ENCODE measurements around the gene NME7. TPM values are rescaled to one million over a fixed set of nuclear protein-coding genes. Genes with fewer than 3 reads are reported as not detected.

Gene NME7
- total and polyA plus RNA-seq, 2 experiments from 2014 or later, result 39.1 to 48.5 TPM

GRCh38 chr1:169298441-169298840 is 69.2 kb downstream of the NME7 start:
- Histone ChIP-seq H3K4me1 (ENCODE audit: insufficient read depth) (peaks cover 5% of the 10 kb centered on the region), H3K4me2 (no peak overlapping the region), H3F3A (replicated peaks; ENCODE audit: low read depth) (no peaks in the 10 kb centered on the region), H3K9me2 (ENCODE audit: insufficient read depth) (no peaks in the 10 kb centered on the region), H3K4me3 (no peak overlapping the region), H4K20me1 (replicated peaks; ENCODE audit: insufficient read depth) (no peaks in the 10 kb centered on the region), H3K27ac (ENCODE audit: low read depth) (no peak overlapping the region), H3K79me2 (replicated peaks; ENCODE audit: insufficient read depth) (no peaks in the 10 kb centered on the region), H3K27me3 (ENCODE audit: insufficient read depth) (no peaks in the 10 kb centered on the region), H2AFZ (no peak overlapping the region), H3K36me3 (ENCODE audit: insufficient read depth) (no peaks in the 10 kb centered on the region)
- TF ChIP-seq CTCF (conservative IDR thresholded peaks at IDR 0.05; ENCODE audit: low read depth in 2 of 2) (no peak), JUNB (IDR thresholded peaks at IDR 0.05; ENCODE audit: unreplicated experiment) (no peak), ZNF114 (CRISPR knock-in tag; IDR thresholded peaks at IDR 0.05) (no peak), REST (IDR thresholded peaks at IDR 0.05; ENCODE audit: unreplicated experiment) (no peak), ZNF331 (CRISPR knock-in tag; IDR thresholded peaks at IDR 0.05; ENCODE audit: low read depth) (no peak), CREB1 (CRISPR knock-in tag; IDR thresholded peaks at IDR 0.05; ENCODE audit: low read depth) (no peak), NANOG (IDR thresholded peaks at IDR 0.05; ENCODE audit: borderline replicate concordance) (no peak), EZH2 (IDR thresholded peaks at IDR 0.05; ENCODE audit: low read depth, unreplicated experiment) (no peak), POLR2AphosphoS5 (IDR thresholded peaks at IDR 0.05; ENCODE audit: low read depth) (no peak), ETS1 (IDR thresholded peaks at IDR 0.05) (no peak), STAT1 (IDR thresholded peaks at IDR 0.05; ENCODE audit: unreplicated experiment) (no peak), ZNF462 (CRISPR knock-in tag; IDR thresholded peaks at IDR 0.05) (no peak), EZH2phosphoT487 (IDR thresholded peaks at IDR 0.05; ENCODE audit: unreplicated experiment) (no peak)
- Mint-ChIP-seq H3K4me3 (no peak overlapping the region), H3K27ac (no peak overlapping the region), H3K9me3 (no peaks in the 10 kb centered on the region), H3K4me1 (peaks cover 24% of the 10 kb centered on the region), H3K27me3 (ENCODE audit: insufficient read depth, low read depth, poor library complexity) (peaks cover 2% of the 10 kb centered on the region), H3K36me3 (ENCODE audit: low read depth) (peaks cover 4% of the 10 kb centered on the region; the same call in 2 of the 3 replicates)
- ATAC-seq, result no peak
- DNase-seq (ENCODE audit: low spot score), result no peak
